Endodermal cell (in vitro differentiated cells): ENCODE measurements around the gene CFAP92. TPM values are rescaled to one million over a fixed set of nuclear protein-coding genes. Genes with fewer than 3 reads are reported as not detected.

ENCODE experiments used
- DNase-seq: peaks from one replicate; pipeline ENCODE4 v3.0.0-alpha.2; 2017
- H3K27ac ChIP-seq: 2 replicates; pipeline ENCODE4 v1.5.1; 2013; ENCODE audit warnings: mild to moderate bottlenecking, low read depth, low read length, moderate library complexity
- H3K27me3 ChIP-seq: 2 replicates; pipeline ENCODE4 v1.6.1; 2013; ENCODE audit warnings: mild to moderate bottlenecking, low read length, moderate library complexity; ENCODE audit not compliant: insufficient read depth, control insufficient read depth, poor library complexity, severe bottlenecking
- H3K36me3 ChIP-seq: 2 replicates; pipeline ENCODE4 v1.7.0; 2013; ENCODE audit warnings: mild to moderate bottlenecking, low read length, moderate library complexity; ENCODE audit not compliant: control insufficient read depth, insufficient read depth
- H3K4me1 ChIP-seq: one replicate; pipeline ENCODE4 v1.7.0; 2013; ENCODE audit warnings: low read length; ENCODE audit not compliant: control insufficient read depth, insufficient read depth
- H3K4me3 ChIP-seq: 2 replicates; pipeline ENCODE4 v1.5.1; 2013; ENCODE audit warnings: mild to moderate bottlenecking, low read length, moderate library complexity
- H3K9ac ChIP-seq: 2 replicates; pipeline ENCODE4 v1.6.1; 2013; ENCODE audit warnings: mild to moderate bottlenecking, low read length, moderate library complexity; ENCODE audit not compliant: poor library complexity, severe bottlenecking; ENCODE audit errors: extremely low read depth
- H3K9me3 ChIP-seq: 2 replicates; pipeline ENCODE4 v1.6.1; 2013; ENCODE audit warnings: mild to moderate bottlenecking, low read length, moderate library complexity; ENCODE audit not compliant: control insufficient read depth
- H3K27ac Mint-ChIP-seq: 2 replicates; pipeline ENCODE4 v1.8.0; 2020; ENCODE audit warnings: mixed read lengths
- H3K27me3 Mint-ChIP-seq: 2 replicates; pipeline ENCODE4 v1.8.0; 2021; ENCODE audit warnings: mild to moderate bottlenecking, mixed read lengths; ENCODE audit not compliant: insufficient read depth
- H3K36me3 Mint-ChIP-seq: 2 replicates; pipeline ENCODE4 v1.8.0; 2020; ENCODE audit warnings: low read depth, mixed read lengths
- H3K4me1 Mint-ChIP-seq: 2 replicates; pipeline ENCODE4 v1.8.0; 2020; ENCODE audit warnings: mixed read lengths
- H3K4me3 Mint-ChIP-seq: 2 replicates; pipeline ENCODE4 v1.8.0; 2020; ENCODE audit warnings: mild to moderate bottlenecking, moderate library complexity, mixed read lengths
- H3K9me3 Mint-ChIP-seq: 2 replicates; pipeline ENCODE4 v1.8.0; 2020; ENCODE audit warnings: mild to moderate bottlenecking, mixed read lengths
- WGBS, 2 experiments: methylation state at CpG; one replicate each; pipeline versions ENCODE4 v1.1.5 to v1.1.7; 2013; ENCODE audit warnings: missing lambda C conversion rate in 2 of 2, mixed read lengths in 1 of 2; ENCODE audit not compliant: insufficient coverage in 1 of 2, insufficient read length in 1 of 2; 5-methylcytosine and 5-hydroxymethylcytosine counted together
- total RNA-seq, 2 donors: library from RNA; stranded (reverse); fragmentation: NEBNext Ultra II Directional in 1 of 2; extraction: Animal tissue kit (Norgen Biotek cat#: 25700) in 1 of 2; gene quantifications; 2 replicates in 1 of 2; 3 replicates in 1 of 2; pipeline ENCODE4 v1.2.1, GENCODE V29; 2021
- TF ChIP-seq, protein P1 (sequence below): fragments of 200-600 bp; sonication (generic); conservative IDR thresholded peaks from 2 replicates; pipeline ENCODE4 v1.5.0; 2021; ENCODE audit warnings: antibody characterized with exemption, mild to moderate bottlenecking

The CFAP92 gene
- total RNA-seq, 2 donors from 2014 or later: 1.3 to 3.0 TPM

DNA sequence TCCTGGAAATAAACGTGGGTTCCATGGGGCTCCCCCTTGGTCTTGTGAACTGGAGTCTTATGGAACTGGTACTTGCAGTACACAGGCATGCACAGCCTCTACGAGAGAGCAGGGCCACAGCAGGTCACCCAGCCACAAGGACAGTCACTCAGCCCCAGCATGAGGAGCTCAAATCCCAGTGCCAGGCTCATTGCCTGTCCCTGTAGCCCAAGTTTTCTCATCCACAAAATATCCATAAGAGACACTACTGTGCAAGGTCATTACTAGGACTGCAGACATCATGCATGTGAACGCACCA, 48.0 kb downstream of the CFAP92 start:
- Mint-ChIP-seq H3K27me3 (no peaks in the 10 kb centered on the region), H3K9me3 (no peaks in the 10 kb centered on the region), H3K4me3 (no peak overlapping the region), H3K36me3 (no peaks in the 10 kb centered on the region), H3K4me1 (peaks cover 9% of the 10 kb centered on the region), H3K27ac (no peak overlapping the region)
- no peak overlapping the region for H3K4me3 ChIP-seq
- H3K9ac ChIP-seq: no peak overlapping the region
- H3K27me3 ChIP-seq: no peaks in the 10 kb centered on the region
- peaks cover 3% of the 10 kb centered on the region for H3K4me1 ChIP-seq
- no peaks in the 10 kb centered on the region for H3K36me3 ChIP-seq
- H3K9me3 ChIP-seq: no peaks in the 10 kb centered on the region
- no peak for DNase-seq
- TF ChIP-seq, protein P1, sequence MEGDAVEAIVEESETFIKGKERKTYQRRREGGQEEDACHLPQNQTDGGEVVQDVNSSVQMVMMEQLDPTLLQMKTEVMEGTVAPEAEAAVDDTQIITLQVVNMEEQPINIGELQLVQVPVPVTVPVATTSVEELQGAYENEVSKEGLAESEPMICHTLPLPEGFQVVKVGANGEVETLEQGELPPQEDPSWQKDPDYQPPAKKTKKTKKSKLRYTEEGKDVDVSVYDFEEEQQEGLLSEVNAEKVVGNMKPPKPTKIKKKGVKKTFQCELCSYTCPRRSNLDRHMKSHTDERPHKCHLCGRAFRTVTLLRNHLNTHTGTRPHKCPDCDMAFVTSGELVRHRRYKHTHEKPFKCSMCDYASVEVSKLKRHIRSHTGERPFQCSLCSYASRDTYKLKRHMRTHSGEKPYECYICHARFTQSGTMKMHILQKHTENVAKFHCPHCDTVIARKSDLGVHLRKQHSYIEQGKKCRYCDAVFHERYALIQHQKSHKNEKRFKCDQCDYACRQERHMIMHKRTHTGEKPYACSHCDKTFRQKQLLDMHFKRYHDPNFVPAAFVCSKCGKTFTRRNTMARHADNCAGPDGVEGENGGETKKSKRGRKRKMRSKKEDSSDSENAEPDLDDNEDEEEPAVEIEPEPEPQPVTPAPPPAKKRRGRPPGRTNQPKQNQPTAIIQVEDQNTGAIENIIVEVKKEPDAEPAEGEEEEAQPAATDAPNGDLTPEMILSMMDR: no peak
- H3K27ac ChIP-seq: no peak overlapping the region
- WGBS, 2 experiments: 79 to 81% methylated on average over 3 of the region's 3 CpGs

DNA sequence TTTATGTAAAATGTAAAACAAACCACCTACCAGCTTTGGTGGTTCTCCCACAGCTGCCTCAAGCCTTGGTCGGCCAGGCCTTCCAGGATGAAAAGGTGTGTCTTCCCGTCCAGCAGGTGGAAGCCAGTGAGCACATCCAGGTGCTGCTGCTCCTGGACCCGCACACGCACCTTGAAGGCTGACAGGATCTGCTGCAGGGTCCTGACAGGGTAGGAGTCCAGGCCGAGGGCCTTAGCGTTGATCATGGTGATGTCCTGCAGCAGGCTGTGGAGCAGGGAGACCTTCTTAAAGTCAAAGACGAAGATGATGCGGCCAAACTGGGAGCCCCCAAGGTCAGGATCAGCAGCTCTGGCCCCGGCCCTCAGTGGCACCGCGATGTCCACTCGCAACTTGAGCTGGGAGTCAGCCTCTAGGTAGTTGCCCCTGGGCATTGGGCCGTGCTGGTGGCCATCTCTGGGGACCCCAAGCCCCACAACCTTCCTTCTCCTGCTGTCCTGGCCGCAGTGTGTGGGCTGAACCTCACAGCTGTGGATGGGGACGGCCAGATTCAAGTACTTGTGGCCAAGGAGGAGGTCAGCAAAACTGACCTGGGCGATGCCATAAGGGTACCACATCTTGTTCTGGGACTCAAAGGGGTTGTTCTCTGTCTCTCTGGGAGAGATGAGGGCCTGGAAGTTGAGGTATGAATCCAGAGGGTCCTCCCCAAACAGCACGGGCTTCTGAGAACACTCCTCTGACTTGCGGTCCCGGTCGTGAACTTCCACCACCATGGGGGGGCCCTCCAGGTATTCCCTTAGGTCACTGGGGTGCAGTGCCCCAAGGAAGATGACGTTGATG, 48.6 kb downstream of the CFAP92 start:
- Histone ChIP-seq H3K4me3 (no peak overlapping the region), H3K36me3 (no peaks in the 10 kb centered on the region), H3K27ac (no peak overlapping the region), H3K9ac (no peak overlapping the region), H3K9me3 (no peaks in the 10 kb centered on the region), H3K4me1 (no peaks in the 10 kb centered on the region), H3K27me3 (no peaks in the 10 kb centered on the region)
- Mint-ChIP-seq H3K27ac (no peak overlapping the region), H3K4me3 (no peak overlapping the region), H3K4me1 (peaks cover 3% of the 10 kb centered on the region), H3K27me3 (no peaks in the 10 kb centered on the region), H3K36me3 (no peaks in the 10 kb centered on the region), H3K9me3 (no peaks in the 10 kb centered on the region)
- 93 to 97% methylated on average over 5 to 21 of the region's 21 CpGs for WGBS, 2 experiments
- no peak for DNase-seq
- TF ChIP-seq, protein P1: no peak

DNA sequence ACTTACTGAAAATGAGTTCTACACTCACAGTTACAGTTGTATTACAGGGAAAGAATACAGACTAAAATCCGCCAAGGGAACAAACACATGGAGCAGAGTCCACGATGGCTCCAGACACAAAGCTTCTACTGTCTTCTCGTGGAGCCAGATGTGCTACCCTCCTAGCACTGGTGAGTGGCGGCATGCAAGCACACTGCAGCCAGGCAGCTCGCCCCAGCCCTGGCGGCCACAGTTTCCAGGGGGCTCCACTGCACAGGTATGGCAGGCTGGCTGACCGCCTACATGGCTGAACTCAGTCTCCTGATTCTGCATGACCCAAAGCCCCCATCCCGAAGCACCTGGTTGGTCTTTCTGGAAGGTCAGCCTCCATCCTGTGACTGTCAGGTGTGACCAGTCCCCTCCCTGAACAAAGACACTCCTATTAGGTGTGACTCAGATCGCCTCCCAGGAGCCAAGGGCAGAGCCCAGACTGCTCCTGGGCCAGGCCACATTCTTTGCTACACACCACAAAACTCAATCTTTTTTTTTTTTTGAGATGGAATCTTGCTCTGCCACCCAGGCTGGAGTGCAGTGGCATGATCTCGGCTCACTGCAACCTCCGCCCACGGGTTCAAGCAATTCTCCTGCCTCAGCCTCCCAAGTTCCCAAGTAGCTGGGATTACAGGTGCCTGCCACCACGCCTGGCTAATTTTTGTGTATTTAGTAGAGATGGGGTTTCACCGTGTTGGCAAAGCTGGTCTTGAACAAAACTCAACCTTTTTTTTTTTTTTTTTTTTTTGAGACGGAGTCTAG, 51.5 kb downstream of the CFAP92 start:
- no peak overlapping the region for H3K4me3 ChIP-seq
- no peaks in the 10 kb centered on the region for H3K36me3 Mint-ChIP-seq
- no peaks in the 10 kb centered on the region for H3K4me1 ChIP-seq
- H3K9me3 ChIP-seq: no peaks in the 10 kb centered on the region
- peaks cover 7% of the 10 kb centered on the region for H3K27me3 Mint-ChIP-seq
- H3K9ac ChIP-seq: no peak overlapping the region
- no peak for DNase-seq
- WGBS, 2 experiments: 89 to 93% methylated on average over 6 to 15 of the region's 15 CpGs
- H3K9me3 Mint-ChIP-seq: no peaks in the 10 kb centered on the region
- H3K36me3 ChIP-seq: no peaks in the 10 kb centered on the region
- TF ChIP-seq, protein P1: no peak
- H3K27ac Mint-ChIP-seq: no peak overlapping the region
- H3K27me3 ChIP-seq: no peaks in the 10 kb centered on the region
- no peak overlapping the region for H3K27ac ChIP-seq
- no peak overlapping the region for H3K4me3 Mint-ChIP-seq
- H3K4me1 Mint-ChIP-seq: no peaks in the 10 kb centered on the region
